ENCODE measurements around the gene DCTN3.

The DCTN3 gene

GRCh38 chr9:34570809-34571480, 49.4 kb downstream of the DCTN3 start:
- no peak for DNase-seq

- DNase-seq = no peak
Measured at GRCh38 chr9:34570376-34570775, 49.9 kb downstream of the DCTN3 start.

GRCh38 chr9:34568774-34569173, 51.5 kb downstream of the DCTN3 start:
- no peak for DNase-seq

GRCh38 chr9:34568133-34568532, 52.2 kb downstream of the DCTN3 start:
- no peak for DNase-seq

GRCh38 chr9:34566972-34567371, 53.3 kb downstream of the DCTN3 start:
- no peak for DNase-seq

GRCh38 chr9:34566322-34566721, 54.0 kb downstream of the DCTN3 start:
- no peak for DNase-seq

- DNase-seq = no peak
Measured at GRCh38 chr9:34565856-34566255, 54.4 kb downstream of the DCTN3 start.

GRCh38 chr9:34564617-34565016, 55.7 kb downstream of the DCTN3 start:
- DNase-seq = no peak
